Stomach (tissue), 9 donors: ENCODE measurements around the gene NDUFS8. TPM values are rescaled to one million over a fixed set of nuclear protein-coding genes. Genes with fewer than 3 reads are reported as not detected.

ENCODE experiments used
- DNase-seq, 2 donors: peaks; one replicate each; pipeline versions ENCODE4 v3.0.0 to v3.0.0-alpha.2; 2013 to 2019
- H3K27ac ChIP-seq, 5 donors: fragments of 200-600 bp in 4 of 5; sonication (generic) in 4 of 5; one replicate each; pipeline ENCODE4 v1.5.1; 2013 to 2019; ENCODE audit warnings: mild to moderate bottlenecking in 1 of 5, moderate library complexity in 1 of 5
- H3K27me3 ChIP-seq, 3 donors: fragments of 200-600 bp; sonication (generic); one replicate each; pipeline ENCODE4 v1.5.1; 2017 to 2019; ENCODE audit warnings: mixed run types in 1 of 3
- H3K36me3 ChIP-seq, 4 donors: fragments of 200-600 bp; sonication (generic); 1 replicate in 3 of 4; 2 replicates in 1 of 4; pipeline ENCODE4 v1.5.1; 2016 to 2019
- H3K4me1 ChIP-seq, 4 donors: fragments of 200-600 bp; sonication (generic); one replicate each; pipeline ENCODE4 v1.5.1; 2016 to 2019
- H3K4me3 ChIP-seq, 4 donors: fragments of 200-600 bp; sonication (generic) in 3 of 4; one replicate each; pipeline ENCODE4 v1.5.1; 2016 to 2019; ENCODE audit warnings: mild to moderate bottlenecking in 1 of 4
- H3K9me3 ChIP-seq, 4 donors: fragments of 200-600 bp; sonication (generic); one replicate each; pipeline ENCODE4 v1.5.1; 2016 to 2019
- CTCF ChIP-seq, 7 experiments: fragments of 450-650 bp in 4 of 7; fragments of 200-600 bp in 3 of 7; sonication (generic) in 3 of 7; IDR thresholded peaks; one replicate each; pipeline ENCODE4 v1.5.1; 2016 to 2019; ENCODE audit warnings: antibody characterized with exemption in 7 of 7, control low read depth in 2 of 7, mild to moderate bottlenecking in 1 of 7
- EP300 ChIP-seq: sonication (generic); formaldehyde crosslinking; IDR thresholded peaks from one replicate; pipeline ENCODE4 v1.6.1; 2017; ENCODE audit warnings: antibody characterized with exemption
- POLR2A ChIP-seq, 4 donors: fragments of 450-650 bp; IDR thresholded peaks; one replicate each; pipeline ENCODE4 v1.6.1; 2016; ENCODE audit warnings: antibody characterized with exemption in 4 of 4, control low read depth in 2 of 4, mild to moderate bottlenecking in 1 of 4, moderate library complexity in 1 of 4
- POLR2AphosphoS5 ChIP-seq, 3 donors: sonication (generic); formaldehyde crosslinking; IDR thresholded peaks; one replicate each; pipeline ENCODE4 v1.6.1; 2016; ENCODE audit warnings: antibody characterized with exemption in 3 of 3
- WGBS, 5 donors: extraction: QIAGEN DNeasy Blood & Tissue Kit in 3 of 5; methylation state at CpG; one replicate each; pipeline versions ENCODE4 v1.1.5 to v1.1.7; 2013 to 2018; 5-methylcytosine and 5-hydroxymethylcytosine counted together
- intact Hi-C: fragments of 100-400 bp; cut with DNase I; formaldehyde crosslinking; loops from one replicate; pipeline ENCODE4 v1.15.1; 2023; ENCODE audit warnings: low total_unique reads
- polyA plus RNA-seq, 3 donors: library from polyadenylated mRNA; stranded (reverse); fragments of 200-250 nt; gene quantifications; one replicate each; pipeline ENCODE4 v1.2.3, GENCODE V29; 2013
- total RNA-seq, 5 donors: library from RNA; depleted of rRNA; stranded (reverse); fragments of >200 nt; gene quantifications; one replicate each; pipeline versions ENCODE4 v1.1.0 to v1.2.3, GENCODE V29; 2014 to 2016
- donor health status: healthy with polysubstance abuse.
- donor health status: Bipolar disorder and iron deficiency.
- donor health status: healthy.

NDUFS8 gene
- total and polyA plus RNA-seq, 8 donors = 52.0 to 310 (median 161) TPM

- no peaks in the 10 kb centered on the region for H3K27me3 ChIP-seq
- peak; percentile 35 to 71 for DNase-seq
- no peaks in the 10 kb centered on the region for H3K9me3 ChIP-seq
- 74 to 83% (median 78%) methylated on average over 15 to 20 of the region's 20 CpGs for WGBS, 5 donors
- no peak for TF ChIP-seq EP300
- no peak for TF ChIP-seq POLR2AphosphoS5 (IDR thresholded peaks at IDR 0.05)
- no peak for TF ChIP-seq CTCF (IDR thresholded peaks at IDR 0.05)
- no peak for TF ChIP-seq POLR2A (IDR thresholded peaks at IDR 0.05)
- peak overlapping the region in 3 of 4 donors; percentile 69 to 76 (median 70) for H3K4me3 ChIP-seq
- intact Hi-C loops = no loop called here
- peaks cover 17 to 55% (median 51%) of the 10 kb centered on the region in 4 donors for H3K36me3 ChIP-seq
- H3K27ac ChIP-seq = peak overlapping the region; percentile 87 to 93 (median 91)
- peaks cover 62 to 91% (median 79%) of the 10 kb centered on the region in 4 donors for H3K4me1 ChIP-seq
These were observed 7.1 kb downstream of the NDUFS8 start for GRCh38 chr11:68037411-68038225.

- H3K9me3 ChIP-seq = no peaks in the 10 kb centered on the region
- H3K4me1 ChIP-seq = peaks cover 61 to 91% (median 78%) of the 10 kb centered on the region in 4 donors
- 18 to 30% (median 28%) methylated on average over 5 to 13 of the region's 13 CpGs for WGBS, 5 donors
- DNase-seq = peak in 1 of 2 donors; percentile 46
- intact Hi-C loops = no loop called here
- H3K36me3 ChIP-seq = peaks cover 21 to 55% (median 51%) of the 10 kb centered on the region in 4 donors
- no peaks in the 10 kb centered on the region for H3K27me3 ChIP-seq
- H3K4me3 ChIP-seq = peak overlapping the region; percentile 54 to 76 (median 70)
- TF ChIP-seq POLR2AphosphoS5 (IDR thresholded peaks at IDR 0.05) (no peak), EP300 (no peak), POLR2A (IDR thresholded peaks at IDR 0.05) (no peak), CTCF (IDR thresholded peaks at IDR 0.05) (no peak)
- H3K27ac ChIP-seq = peak overlapping the region; percentile 87 to 93 (median 91)
These were observed 7.8 kb downstream of the NDUFS8 start for GRCh38 chr11:68038226-68038717.

- no peak for TF ChIP-seq EP300
- TF ChIP-seq POLR2AphosphoS5 (IDR thresholded peaks at IDR 0.05) = peak; percentile 68 to 95 (median 93)
- peak in 2 of 4 donors; percentile 45 to 70 for TF ChIP-seq POLR2A (IDR thresholded peaks at IDR 0.05)
- TF ChIP-seq CTCF (IDR thresholded peaks at IDR 0.05) = no peak
- WGBS, 5 donors = 3 to 23% (median 4%) methylated on average over 8 to 51 of the region's 51 CpGs
- Histone ChIP-seq H3K9me3 (no peaks in the 10 kb centered on the region), H3K27me3 (no peaks in the 10 kb centered on the region), H3K4me1 (peaks cover 55 to 91% (median 75%) of the 10 kb centered on the region in 4 donors), H3K27ac (peak within 1 kb of the TSS; percentile 87 to 93 (median 91)), H3K4me3 (peak within 1 kb of the TSS; percentile 54 to 76 (median 70)), H3K36me3 (peaks cover 20 to 55% (median 51%) of the 10 kb centered on the region in 4 donors)
- intact Hi-C loops = no loop called here
- peak; percentile 92 to 94 for DNase-seq
These were observed 8.4 kb downstream of the NDUFS8 start, which contains the start of gene TCIRG1 for GRCh38 chr11:68038718-68039525. TSS of gene TCIRG1 (plus strand) at chr11:68039025. CDS start at chr11:68041272, 2,247 bp downstream.
